IPS-NIHi7 (cell line): ENCODE data around the gene ANGPTL2.

ENCODE experiments used
- DNase-seq: peaks from one replicate; pipeline ENCODE4 v3.0.0; 2012; ENCODE audit warnings: mixed read lengths; ENCODE audit errors: extremely low spot score

The ANGPTL2 gene

GRCh38 chr9:127136880-127137639, 14.6 kb upstream of the ANGPTL2 start:
- DNase-seq = no peak

GRCh38 chr9:127136081-127136879, 13.8 kb upstream of the ANGPTL2 start:
- DNase-seq = no peak

GRCh38 chr9:127135056-127135745, 12.8 kb upstream of the ANGPTL2 start:
- no peak for DNase-seq

GRCh38 chr9:127133739-127134167, 11.3 kb upstream of the ANGPTL2 start:
- peak; percentile 54 for DNase-seq

- DNase-seq = peak; percentile 79
Measured at GRCh38 chr9:127132921-127133647, 10.6 kb upstream of the ANGPTL2 start.

GRCh38 chr9:127132375-127132774, 9.9 kb upstream of the ANGPTL2 start:
- DNase-seq = no peak

GRCh38 chr9:127131871-127132270, 9.4 kb upstream of the ANGPTL2 start:
- DNase-seq = no peak

- DNase-seq = no peak
Measured at GRCh38 chr9:127130661-127131538, 8.5 kb upstream of the ANGPTL2 start.

- DNase-seq = no peak
Measured at GRCh38 chr9:127130235-127130634, 7.8 kb upstream of the ANGPTL2 start.

GRCh38 chr9:127129718-127130085, 7.3 kb upstream of the ANGPTL2 start:
- DNase-seq = no peak

GRCh38 chr9:127129073-127129717, 6.8 kb upstream of the ANGPTL2 start:
- no peak for DNase-seq

GRCh38 chr9:127128341-127129072, 6.1 kb upstream of the ANGPTL2 start:
- no peak for DNase-seq

GRCh38 chr9:127126971-127127370, 4.5 kb upstream of the ANGPTL2 start:
- DNase-seq = no peak

GRCh38 chr9:127124792-127125191, 2.4 kb upstream of the ANGPTL2 start:
- no peak for DNase-seq

GRCh38 chr9:127124111-127124531, 1.7 kb upstream of the ANGPTL2 start:
- no peak for DNase-seq

- no peak for DNase-seq
Measured at GRCh38 chr9:127123064-127123890, 842 bp upstream of the ANGPTL2 start.

GRCh38 chr9:127121628-127122175, 733 bp downstream of the ANGPTL2 start:
- no peak for DNase-seq

GRCh38 chr9:127119320-127119709, 3.1 kb downstream of the ANGPTL2 start:
- DNase-seq = no peak
